Measurements from ENCODE around the gene C2CD4A. TPM values are rescaled to one million over a fixed set of nuclear protein-coding genes. Genes with fewer than 3 reads are reported as not detected.
"Not testable (repeated sequence)": the region's sequence is repeated elsewhere in the genome, so short reads cannot be mapped to it uniquely, and the experiment has no call there.

Gene C2CD4A
- total and polyA plus RNA-seq, 12 donors: 0.07 to 0.67 (median 0.23) TPM; not detected in 3

- Histone ChIP-seq H3K27me3 (no peaks in the 10 kb centered on the region), H3K4me1 (replicated peaks in 1 of 2) (peaks cover 0 to 19% of the 10 kb centered on the region in 2 donors), H3K4me3 (no peak overlapping the region), H3K36me3 (replicated peaks in 1 of 2) (no peaks in the 10 kb centered on the region), H3K9me3 (replicated peaks in 1 of 3) (no peaks in the 10 kb centered on the region), H3K27ac (no peak overlapping the region)
- intact Hi-C loops (cut with DNase I): no loop called here
- no peak for TF ChIP-seq POLR2A (IDR thresholded peaks at IDR 0.05)
- no peak for TF ChIP-seq CTCF (IDR thresholded peaks at IDR 0.05)
- no peak for DNase-seq
- 69 to 84% (median 75%) methylated on average over 4 to 5 of the region's 5 CpGs for WGBS, 4 donors
These were observed 20.6 kb upstream of the C2CD4A start for GRCh38 chr15:62046078-62046743.

GRCh38 chr15:62047282-62047827, 19.4 kb upstream of the C2CD4A start:
- TF ChIP-seq CTCF (IDR thresholded peaks at IDR 0.05): no peak
- TF ChIP-seq POLR2A (IDR thresholded peaks at IDR 0.05): no peak
- intact Hi-C loops (cut with DNase I): no loop called here
- Histone ChIP-seq H3K36me3 (replicated peaks in 1 of 2) (no peaks in the 10 kb centered on the region), H3K9me3 (replicated peaks in 1 of 3) (no peaks in the 10 kb centered on the region), H3K27me3 (no peaks in the 10 kb centered on the region), H3K4me3 (no peak overlapping the region), H3K27ac (no peak overlapping the region), H3K4me1 (replicated peaks in 1 of 2) (peaks cover 11 to 30% of the 10 kb centered on the region in 2 donors)
- DNase-seq: no peak
- 76 to 81% (median 77%) methylated on average over 2 of the region's 2 CpGs for WGBS, 4 donors

- H3K27ac ChIP-seq; intact Hi-C loops (cut with DNase I); H3K9me3 ChIP-seq (replicated peaks in 1 of 3); H3K36me3 ChIP-seq (replicated peaks in 1 of 2); H3K27me3 ChIP-seq; H3K4me3 ChIP-seq; DNase-seq: not testable (repeated sequence)
- H3K4me1 ChIP-seq (replicated peaks in 1 of 2): peaks cover 15 to 33% of the 10 kb centered on the region in 2 donors
- WGBS, 4 donors: 89 to 96% (median 94%) methylated on average over 4 of the region's 4 CpGs
These were observed 18.5 kb upstream of the C2CD4A start for GRCh38 chr15:62048254-62048653.

GRCh38 chr15:62050115-62050514, 16.7 kb upstream of the C2CD4A start:
- no peak overlapping the region for H3K4me3 ChIP-seq
- 96 to 100% (median 98%) methylated on average over 1 of the region's 1 CpG for WGBS, 4 donors
- no peaks in the 10 kb centered on the region for H3K9me3 ChIP-seq (replicated peaks in 1 of 3)
- no peaks in the 10 kb centered on the region for H3K36me3 ChIP-seq (replicated peaks in 1 of 2)
- TF ChIP-seq CTCF (IDR thresholded peaks at IDR 0.05): no peak
- TF ChIP-seq POLR2A (IDR thresholded peaks at IDR 0.05): no peak
- H3K27me3 ChIP-seq: no peaks in the 10 kb centered on the region
- DNase-seq: no peak
- intact Hi-C loops (cut with DNase I): no loop called here
- H3K4me1 ChIP-seq (replicated peaks in 1 of 2): peaks cover 28 to 45% of the 10 kb centered on the region in 2 donors
- H3K27ac ChIP-seq: no peak overlapping the region

GRCh38 chr15:62051166-62051565, 15.6 kb upstream of the C2CD4A start:
- Histone ChIP-seq H3K36me3 (replicated peaks in 1 of 2) (no peaks in the 10 kb centered on the region), H3K4me1 (replicated peaks in 1 of 2) (peaks cover 28 to 35% of the 10 kb centered on the region in 2 donors), H3K27ac (no peak overlapping the region), H3K9me3 (replicated peaks in 1 of 3) (no peaks in the 10 kb centered on the region), H3K27me3 (no peaks in the 10 kb centered on the region), H3K4me3 (no peak overlapping the region)
- TF ChIP-seq CTCF (IDR thresholded peaks at IDR 0.05) (no peak), POLR2A (IDR thresholded peaks at IDR 0.05) (no peak)
- intact Hi-C loops (cut with DNase I): no loop called here
- DNase-seq: no peak
- 89 to 92% (median 91%) methylated on average over 4 of the region's 4 CpGs for WGBS, 4 donors

Measured in adrenal gland (tissue), 12 donors.